Trophoblast cell (in vitro differentiated cells and primary cell): ENCODE measurements around the gene SPPL2B.
"Not testable (repeated sequence)": the region's sequence is repeated elsewhere in the genome, so short reads cannot be mapped to it uniquely, and the experiment has no call there.

Source experiments
- DNase-seq, 2 donors: peaks; one replicate each; pipeline ENCODE4 v3.0.0-alpha.2; 2016
- H2AFZ ChIP-seq: 2 replicates; pipeline ENCODE4 v1.6.1; 2013; ENCODE audit warnings: low read length, moderate library complexity, mild to moderate bottlenecking; ENCODE audit not compliant: insufficient read depth, poor library complexity
- H2AK5ac ChIP-seq: 2 replicates; pipeline ENCODE4 v1.6.1; 2013; ENCODE audit warnings: mild to moderate bottlenecking, low read length
- H2BK120ac ChIP-seq: 2 replicates; pipeline ENCODE4 v1.6.1; 2013; ENCODE audit warnings: low read length, mild to moderate bottlenecking, moderate library complexity; ENCODE audit not compliant: insufficient read depth, poor library complexity
- H2BK12ac ChIP-seq: 2 replicates; pipeline ENCODE4 v1.6.1; 2013; ENCODE audit warnings: mild to moderate bottlenecking, low read length, moderate library complexity
- H2BK5ac ChIP-seq: 2 replicates; pipeline ENCODE4 v1.6.1; 2013; ENCODE audit warnings: low read length, low read depth, moderate library complexity, mild to moderate bottlenecking; ENCODE audit not compliant: poor library complexity
- H3K14ac ChIP-seq: 2 replicates; pipeline ENCODE4 v1.6.1; 2013; ENCODE audit warnings: mild to moderate bottlenecking, low read length
- H3K18ac ChIP-seq: 2 replicates; pipeline ENCODE4 v1.6.1; 2013; ENCODE audit warnings: mild to moderate bottlenecking, low read length
- H3K23ac ChIP-seq: 2 replicates; pipeline ENCODE4 v1.6.1; 2013; ENCODE audit warnings: low read length
- H3K27ac ChIP-seq: 2 replicates; pipeline ENCODE4 v1.5.1; 2013; ENCODE audit warnings: low read depth, mild to moderate bottlenecking, inconsistent platforms, low read length, moderate library complexity
- H3K27me3 ChIP-seq: 2 replicates; pipeline ENCODE4 v1.6.1; 2013; ENCODE audit warnings: inconsistent platforms, mild to moderate bottlenecking, low read length, moderate library complexity; ENCODE audit not compliant: insufficient read depth
- H3K36me3 ChIP-seq, 2 experiments: 1 replicate in 1 of 2; 2 replicates in 1 of 2; pipeline ENCODE4 v1.6.1; 2013; ENCODE audit warnings: low read length in 2 of 2, mild to moderate bottlenecking in 2 of 2, moderate library complexity in 1 of 2; ENCODE audit not compliant: insufficient read depth in 2 of 2, control insufficient read depth in 1 of 2
- H3K4ac ChIP-seq: 2 replicates; pipeline ENCODE4 v1.6.1; 2013; ENCODE audit warnings: low read depth, mild to moderate bottlenecking, low read length, moderate library complexity
- H3K4me1 ChIP-seq, 2 experiments: 1 replicate in 1 of 2; 2 replicates in 1 of 2; pipeline ENCODE4 v1.6.1; 2013; ENCODE audit warnings: low read length in 2 of 2, mild to moderate bottlenecking in 2 of 2, moderate library complexity in 1 of 2; ENCODE audit not compliant: insufficient read depth in 2 of 2, control insufficient read depth in 1 of 2
- H3K4me2 ChIP-seq: 2 replicates; pipeline ENCODE4 v1.6.1; 2013; ENCODE audit warnings: inconsistent platforms, mild to moderate bottlenecking, low read length, moderate library complexity
- H3K4me3 ChIP-seq: 2 replicates; pipeline ENCODE4 v1.5.1; 2013; ENCODE audit warnings: mild to moderate bottlenecking, low read depth, low read length, inconsistent platforms
- H3K79me1 ChIP-seq: one replicate; pipeline ENCODE4 v1.6.1; 2013; ENCODE audit warnings: low read length
- H3K79me2 ChIP-seq: 2 replicates; pipeline ENCODE4 v1.6.1; 2013; ENCODE audit warnings: low read length, mild to moderate bottlenecking; ENCODE audit not compliant: control insufficient read depth, insufficient read depth, poor library complexity
- H3K9ac ChIP-seq: 2 replicates; pipeline ENCODE4 v1.6.1; 2013; ENCODE audit warnings: mild to moderate bottlenecking, low read length
- H3K9me3 ChIP-seq: 2 replicates; pipeline ENCODE4 v1.6.1; 2013; ENCODE audit warnings: low read depth, mild to moderate bottlenecking, control low read depth, inconsistent platforms, low read length; ENCODE audit not compliant: insufficient read depth
- H4K12ac ChIP-seq: 2 replicates; pipeline ENCODE4 v1.6.1; 2013; ENCODE audit warnings: low read depth, mild to moderate bottlenecking, low read length, moderate library complexity
- H4K8ac ChIP-seq: 2 replicates; pipeline ENCODE4 v1.6.1; 2013; ENCODE audit warnings: low read depth, mild to moderate bottlenecking, low read length, moderate library complexity
- H4K91ac ChIP-seq: one replicate; pipeline ENCODE4 v1.6.1; 2013; ENCODE audit warnings: low read depth, mild to moderate bottlenecking, low read length, moderate library complexity
- WGBS: extraction: QIAGEN DNeasy Blood & Tissue Kit; methylation state at CpG from one replicate; pipeline ENCODE4 v1.1.7; 2013; ENCODE audit warnings: missing lambda C conversion rate; ENCODE audit not compliant: insufficient read length, insufficient coverage; ENCODE audit errors: extremely low coverage; 5-methylcytosine and 5-hydroxymethylcytosine counted together

Gene SPPL2B

GRCh38 chr19:2397173-2397572 is 68.7 kb downstream of the SPPL2B start:
- not testable (repeated sequence) for H3K4ac ChIP-seq, H2BK120ac ChIP-seq, H3K4me3 ChIP-seq, H4K8ac ChIP-seq, DNase-seq, H3K9ac ChIP-seq, H3K4me1 ChIP-seq, H3K9me3 ChIP-seq, H3K27me3 ChIP-seq, H2BK12ac ChIP-seq, H2AK5ac ChIP-seq, H3K36me3 ChIP-seq, H3K27ac ChIP-seq, H2BK5ac ChIP-seq, H3K18ac ChIP-seq, H3K4me2 ChIP-seq, H3K79me1 ChIP-seq, H3K14ac ChIP-seq, H4K91ac ChIP-seq, H4K12ac ChIP-seq, H3K79me2 ChIP-seq, H3K23ac ChIP-seq, H2AFZ ChIP-seq
- WGBS = no CpG with 5 or more reads among the region's 7 CpGs

GRCh38 chr19:2398735-2399305 is 70.3 kb downstream of the SPPL2B start:
- no peak overlapping the region for H3K14ac ChIP-seq
- H3K9me3 ChIP-seq = no peaks in the 10 kb centered on the region
- H3K79me1 ChIP-seq = no peaks in the 10 kb centered on the region
- H3K4me1 ChIP-seq = no peaks in the 10 kb centered on the region
- no peak overlapping the region for H2BK120ac ChIP-seq
- H3K79me2 ChIP-seq = no peaks in the 10 kb centered on the region
- no peak overlapping the region for H2BK12ac ChIP-seq
- H3K27me3 ChIP-seq = no peaks in the 10 kb centered on the region
- no peak overlapping the region for H3K23ac ChIP-seq
- no peak overlapping the region for H3K27ac ChIP-seq
- no peak overlapping the region for H2BK5ac ChIP-seq
- H3K18ac ChIP-seq = no peak overlapping the region
- H2AFZ ChIP-seq = no peak overlapping the region
- H2AK5ac ChIP-seq = no peak overlapping the region
- no peaks in the 10 kb centered on the region for H3K36me3 ChIP-seq
- no peak overlapping the region for H4K8ac ChIP-seq
- H4K12ac ChIP-seq = no peak overlapping the region
- H3K4me2 ChIP-seq = no peak overlapping the region
- H3K4me3 ChIP-seq = no peak overlapping the region
- H3K9ac ChIP-seq = no peak overlapping the region
- no CpG with 5 or more reads among the region's 14 CpGs for WGBS
- H4K91ac ChIP-seq = no peak overlapping the region
- no peak overlapping the region for H3K4ac ChIP-seq
- DNase-seq = no peak

- H3K4me3 ChIP-seq = no peak overlapping the region
- no peaks in the 10 kb centered on the region for H3K79me1 ChIP-seq
- no peaks in the 10 kb centered on the region for H3K9me3 ChIP-seq
- no peak overlapping the region for H3K9ac ChIP-seq
- no peaks in the 10 kb centered on the region for H3K4me1 ChIP-seq
- H3K4me2 ChIP-seq = no peak overlapping the region
- H3K18ac ChIP-seq = no peak overlapping the region
- H3K14ac ChIP-seq = no peak overlapping the region
- no peak overlapping the region for H3K27ac ChIP-seq
- H2BK12ac ChIP-seq = no peak overlapping the region
- H3K79me2 ChIP-seq = no peaks in the 10 kb centered on the region
- no peak for DNase-seq
- no peak overlapping the region for H2AK5ac ChIP-seq
- H4K12ac ChIP-seq = no peak overlapping the region
- H2AFZ ChIP-seq = no peak overlapping the region
- no peak overlapping the region for H4K91ac ChIP-seq
- WGBS = no CpG with 5 or more reads among the region's 4 CpGs
- no peak overlapping the region for H3K4ac ChIP-seq
- no peak overlapping the region for H4K8ac ChIP-seq
- H2BK120ac ChIP-seq = no peak overlapping the region
- no peak overlapping the region for H3K23ac ChIP-seq
- no peak overlapping the region for H2BK5ac ChIP-seq
- H3K36me3 ChIP-seq = no peaks in the 10 kb centered on the region
- H3K27me3 ChIP-seq = no peaks in the 10 kb centered on the region
These were observed 71.1 kb downstream of the SPPL2B start for GRCh38 chr19:2399582-2399981.
